H1 (cell line): ENCODE data around the gene GYPC. TPM values are rescaled to one million over a fixed set of nuclear protein-coding genes. Genes with fewer than 3 reads are reported as not detected.

Experiments used
- SIRT6 ChIP-seq: IDR thresholded peaks from one replicate; pipeline ENCODE4 v1.7.1; 2012; ENCODE audit warnings: low read length, inconsistent platforms
- polyA plus RNA-seq, 7 experiments: library from polyadenylated mRNA; depleted of rRNA in 3 of 7; stranded (reverse) in 5 of 7; unstranded in 2 of 7; fragments of >200 nt in 5 of 7; fragments of 200-250 nt in 2 of 7; gene quantifications; 1 replicate in 5 of 7; 2 replicates in 1 of 7; 4 replicates in 1 of 7; pipeline versions ENCODE4 v1.2.1 to v1.2.3, GENCODE V29; 2011 to 2013; ENCODE audit warnings: missing spikeins in 2 of 7, mixed read lengths in 2 of 7
- total RNA-seq: library from RNA; stranded (reverse); fragmentation: NEBNext Ultra II Directional; extraction: Animal tissue kit (Norgen Biotek cat#: 25700); gene quantifications from 2 replicates; pipeline ENCODE4 v1.2.1, GENCODE V29; 2021
- TF ChIP-seq, protein P1 (sequence below): fragments of 300-600 bp; sonication (generic); IDR thresholded peaks from 2 replicates; pipeline ENCODE4 v1.7.1; 2012; ENCODE audit warnings: low read length, moderate library complexity, mild to moderate bottlenecking, inconsistent platforms; ENCODE audit not compliant: insufficient replicate concordance

The GYPC gene
- total and polyA plus RNA-seq, 2 of the 8 experiments (the other 6 are each of a cell fraction or from before 2014, with no cell fraction given) = 26.8 to 53.6 TPM

DNA sequence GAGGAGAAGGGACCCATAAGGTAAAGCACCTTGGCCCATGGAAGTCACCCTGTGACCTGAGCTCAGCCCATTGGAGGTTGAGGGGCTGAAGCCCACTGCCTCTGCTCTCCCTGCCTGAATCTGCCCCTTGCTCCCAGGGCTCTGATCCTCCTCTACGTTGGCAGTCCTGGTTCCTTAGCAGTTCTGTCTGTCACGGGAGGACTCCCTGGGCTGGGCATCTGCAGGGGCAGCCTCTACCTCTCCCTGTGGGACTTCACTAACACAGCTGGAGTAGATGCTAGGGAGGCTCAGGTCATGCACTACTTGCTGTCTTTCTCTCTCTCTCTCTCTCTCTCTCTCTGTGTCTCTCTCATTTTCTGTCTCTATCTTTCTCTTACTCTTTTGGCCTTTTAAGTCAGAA lies 8.7 kb downstream of the GYPC start (continued):
- TF ChIP-seq, protein P1, sequence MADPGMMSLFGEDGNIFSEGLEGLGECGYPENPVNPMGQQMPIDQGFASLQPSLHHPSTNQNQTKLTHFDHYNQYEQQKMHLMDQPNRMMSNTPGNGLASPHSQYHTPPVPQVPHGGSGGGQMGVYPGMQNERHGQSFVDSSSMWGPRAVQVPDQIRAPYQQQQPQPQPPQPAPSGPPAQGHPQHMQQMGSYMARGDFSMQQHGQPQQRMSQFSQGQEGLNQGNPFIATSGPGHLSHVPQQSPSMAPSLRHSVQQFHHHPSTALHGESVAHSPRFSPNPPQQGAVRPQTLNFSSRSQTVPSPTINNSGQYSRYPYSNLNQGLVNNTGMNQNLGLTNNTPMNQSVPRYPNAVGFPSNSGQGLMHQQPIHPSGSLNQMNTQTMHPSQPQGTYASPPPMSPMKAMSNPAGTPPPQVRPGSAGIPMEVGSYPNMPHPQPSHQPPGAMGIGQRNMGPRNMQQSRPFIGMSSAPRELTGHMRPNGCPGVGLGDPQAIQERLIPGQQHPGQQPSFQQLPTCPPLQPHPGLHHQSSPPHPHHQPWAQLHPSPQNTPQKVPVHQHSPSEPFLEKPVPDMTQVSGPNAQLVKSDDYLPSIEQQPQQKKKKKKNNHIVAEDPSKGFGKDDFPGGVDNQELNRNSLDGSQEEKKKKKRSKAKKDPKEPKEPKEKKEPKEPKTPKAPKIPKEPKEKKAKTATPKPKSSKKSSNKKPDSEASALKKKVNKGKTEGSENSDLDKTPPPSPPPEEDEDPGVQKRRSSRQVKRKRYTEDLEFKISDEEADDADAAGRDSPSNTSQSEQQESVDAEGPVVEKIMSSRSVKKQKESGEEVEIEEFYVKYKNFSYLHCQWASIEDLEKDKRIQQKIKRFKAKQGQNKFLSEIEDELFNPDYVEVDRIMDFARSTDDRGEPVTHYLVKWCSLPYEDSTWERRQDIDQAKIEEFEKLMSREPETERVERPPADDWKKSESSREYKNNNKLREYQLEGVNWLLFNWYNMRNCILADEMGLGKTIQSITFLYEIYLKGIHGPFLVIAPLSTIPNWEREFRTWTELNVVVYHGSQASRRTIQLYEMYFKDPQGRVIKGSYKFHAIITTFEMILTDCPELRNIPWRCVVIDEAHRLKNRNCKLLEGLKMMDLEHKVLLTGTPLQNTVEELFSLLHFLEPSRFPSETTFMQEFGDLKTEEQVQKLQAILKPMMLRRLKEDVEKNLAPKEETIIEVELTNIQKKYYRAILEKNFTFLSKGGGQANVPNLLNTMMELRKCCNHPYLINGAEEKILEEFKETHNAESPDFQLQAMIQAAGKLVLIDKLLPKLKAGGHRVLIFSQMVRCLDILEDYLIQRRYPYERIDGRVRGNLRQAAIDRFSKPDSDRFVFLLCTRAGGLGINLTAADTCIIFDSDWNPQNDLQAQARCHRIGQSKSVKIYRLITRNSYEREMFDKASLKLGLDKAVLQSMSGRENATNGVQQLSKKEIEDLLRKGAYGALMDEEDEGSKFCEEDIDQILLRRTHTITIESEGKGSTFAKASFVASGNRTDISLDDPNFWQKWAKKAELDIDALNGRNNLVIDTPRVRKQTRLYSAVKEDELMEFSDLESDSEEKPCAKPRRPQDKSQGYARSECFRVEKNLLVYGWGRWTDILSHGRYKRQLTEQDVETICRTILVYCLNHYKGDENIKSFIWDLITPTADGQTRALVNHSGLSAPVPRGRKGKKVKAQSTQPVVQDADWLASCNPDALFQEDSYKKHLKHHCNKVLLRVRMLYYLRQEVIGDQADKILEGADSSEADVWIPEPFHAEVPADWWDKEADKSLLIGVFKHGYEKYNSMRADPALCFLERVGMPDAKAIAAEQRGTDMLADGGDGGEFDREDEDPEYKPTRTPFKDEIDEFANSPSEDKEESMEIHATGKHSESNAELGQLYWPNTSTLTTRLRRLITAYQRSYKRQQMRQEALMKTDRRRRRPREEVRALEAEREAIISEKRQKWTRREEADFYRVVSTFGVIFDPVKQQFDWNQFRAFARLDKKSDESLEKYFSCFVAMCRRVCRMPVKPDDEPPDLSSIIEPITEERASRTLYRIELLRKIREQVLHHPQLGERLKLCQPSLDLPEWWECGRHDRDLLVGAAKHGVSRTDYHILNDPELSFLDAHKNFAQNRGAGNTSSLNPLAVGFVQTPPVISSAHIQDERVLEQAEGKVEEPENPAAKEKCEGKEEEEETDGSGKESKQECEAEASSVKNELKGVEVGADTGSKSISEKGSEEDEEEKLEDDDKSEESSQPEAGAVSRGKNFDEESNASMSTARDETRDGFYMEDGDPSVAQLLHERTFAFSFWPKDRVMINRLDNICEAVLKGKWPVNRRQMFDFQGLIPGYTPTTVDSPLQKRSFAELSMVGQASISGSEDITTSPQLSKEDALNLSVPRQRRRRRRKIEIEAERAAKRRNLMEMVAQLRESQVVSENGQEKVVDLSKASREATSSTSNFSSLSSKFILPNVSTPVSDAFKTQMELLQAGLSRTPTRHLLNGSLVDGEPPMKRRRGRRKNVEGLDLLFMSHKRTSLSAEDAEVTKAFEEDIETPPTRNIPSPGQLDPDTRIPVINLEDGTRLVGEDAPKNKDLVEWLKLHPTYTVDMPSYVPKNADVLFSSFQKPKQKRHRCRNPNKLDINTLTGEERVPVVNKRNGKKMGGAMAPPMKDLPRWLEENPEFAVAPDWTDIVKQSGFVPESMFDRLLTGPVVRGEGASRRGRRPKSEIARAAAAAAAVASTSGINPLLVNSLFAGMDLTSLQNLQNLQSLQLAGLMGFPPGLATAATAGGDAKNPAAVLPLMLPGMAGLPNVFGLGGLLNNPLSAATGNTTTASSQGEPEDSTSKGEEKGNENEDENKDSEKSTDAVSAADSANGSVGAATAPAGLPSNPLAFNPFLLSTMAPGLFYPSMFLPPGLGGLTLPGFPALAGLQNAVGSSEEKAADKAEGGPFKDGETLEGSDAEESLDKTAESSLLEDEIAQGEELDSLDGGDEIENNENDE = no peak
- TF ChIP-seq SIRT6 = no peak
